OCI-LY1 (cell line): ENCODE measurements around the gene LSP1.

Source experiments
- H2AFZ ChIP-seq: fragments of 200-600 bp; sonication (generic), shearing (Covaris generic); 2 replicates; pipeline ENCODE4 v1.6.0; 2014; ENCODE audit warnings: antibody characterized with exemption, mild to moderate bottlenecking, low read length
- H3F3A ChIP-seq: fragments of 200-600 bp; sonication (generic), shearing (Covaris generic); 2 replicates; pipeline ENCODE4 v1.6.0; 2014; ENCODE audit warnings: mild to moderate bottlenecking, antibody characterized with exemption, low read length, moderate library complexity; ENCODE audit not compliant: insufficient read depth
- H3K27ac ChIP-seq: fragments of 200-600 bp; sonication (generic); 2 replicates; pipeline ENCODE4 v1.5.1; 2014; ENCODE audit warnings: low read length, mixed run types, mild to moderate bottlenecking, low read depth; ENCODE audit not compliant: poor library complexity, severe bottlenecking
- H3K27me3 ChIP-seq: fragments of 200-600 bp; sonication (generic); 2 replicates; pipeline ENCODE4 v1.6.0; 2014; ENCODE audit warnings: antibody characterized with exemption, mild to moderate bottlenecking, low read length, moderate library complexity; ENCODE audit not compliant: insufficient read depth
- H3K36me3 ChIP-seq: fragments of 200-600 bp; sonication (generic); 2 replicates; pipeline ENCODE4 v1.6.1; 2014; ENCODE audit warnings: mild to moderate bottlenecking, antibody characterized with exemption, low read length, moderate library complexity, mixed read lengths; ENCODE audit not compliant: insufficient read depth
- H3K4me1 ChIP-seq: fragments of 200-600 bp; sonication (generic); 2 replicates; pipeline ENCODE4 v1.5.1; 2014; ENCODE audit warnings: mild to moderate bottlenecking, low read length, moderate library complexity; ENCODE audit not compliant: insufficient read depth, severe bottlenecking
- H3K4me2 ChIP-seq: fragments of 200-600 bp; sonication (generic), shearing (Covaris generic); 2 replicates; pipeline ENCODE4 v1.6.1; 2014; ENCODE audit warnings: low read length
- H3K4me3 ChIP-seq: fragments of 200-600 bp; sonication (generic); 2 replicates; pipeline ENCODE4 v1.5.1; 2014; ENCODE audit warnings: low read length, low read depth, mild to moderate bottlenecking, mixed read lengths; ENCODE audit not compliant: poor library complexity, severe bottlenecking
- H3K79me2 ChIP-seq: fragments of 200-600 bp; shearing (Covaris generic); 2 replicates; pipeline ENCODE4 v1.6.1; 2016; ENCODE audit warnings: mixed run types, low read length, mixed read lengths; ENCODE audit not compliant: insufficient read depth
- H3K9ac ChIP-seq: fragments of 200-600 bp; sonication (generic), shearing (Covaris generic); 2 replicates; pipeline ENCODE4 v1.6.1; 2014; ENCODE audit warnings: mild to moderate bottlenecking, low read length, mixed read lengths
- H3K9me2 ChIP-seq: fragments of 200-600 bp; sonication (generic), shearing (Covaris generic); 2 replicates; pipeline ENCODE4 v1.6.1; 2014; ENCODE audit warnings: low read depth, mild to moderate bottlenecking, low read length, mixed read lengths
- H3K9me3 ChIP-seq: fragments of 200-600 bp; shearing (Covaris generic); 2 replicates; pipeline ENCODE4 v1.6.1; 2014; ENCODE audit warnings: low read length, mixed read lengths
- H4K20me1 ChIP-seq: fragments of 200-600 bp; sonication (generic), shearing (Covaris generic); 2 replicates; pipeline ENCODE4 v1.6.0; 2016; ENCODE audit warnings: mild to moderate bottlenecking, low read length; ENCODE audit not compliant: insufficient read depth
- CTCF ChIP-seq: fragments of 200-600 bp; sonication (generic), shearing (Covaris generic); IDR thresholded peaks from 2 replicates; pipeline ENCODE4 v1.5.1; 2017; ENCODE audit warnings: mild to moderate bottlenecking, antibody characterized with exemption, low read length, moderate library complexity, mixed read lengths
- EZH2 ChIP-seq: fragments of 200-600 bp; sonication (generic), shearing (Covaris generic); IDR thresholded peaks from 2 replicates; pipeline ENCODE4 v1.8.0; 2017; ENCODE audit warnings: borderline replicate concordance, mixed run types, mild to moderate bottlenecking, antibody characterized with exemption, low read length, moderate library complexity, mixed read lengths

Gene LSP1

GRCh38 chr11:1825039-1825740, 27.7 kb upstream of the LSP1 start:
- no peaks in the 10 kb centered on the region for H3F3A ChIP-seq
- no peak overlapping the region for H3K4me2 ChIP-seq
- H3K9ac ChIP-seq = no peak overlapping the region
- no peaks in the 10 kb centered on the region for H3K79me2 ChIP-seq
- no peak overlapping the region for H2AFZ ChIP-seq
- no peak overlapping the region for H3K4me3 ChIP-seq
- no peaks in the 10 kb centered on the region for H4K20me1 ChIP-seq
- no peaks in the 10 kb centered on the region for H3K36me3 ChIP-seq
- no peaks in the 10 kb centered on the region; the same call in 1 of the 2 replicates for H3K27me3 ChIP-seq
- H3K4me1 ChIP-seq = no peaks in the 10 kb centered on the region
- H3K9me3 ChIP-seq = no peaks in the 10 kb centered on the region
- H3K9me2 ChIP-seq = no peaks in the 10 kb centered on the region
- H3K27ac ChIP-seq = no peak overlapping the region
- TF ChIP-seq EZH2 = no peak
- TF ChIP-seq CTCF = peak; percentile 66

GRCh38 chr11:1825785-1826451, 27.0 kb upstream of the LSP1 start:
- H3K9ac ChIP-seq = no peak overlapping the region
- H3F3A ChIP-seq = no peaks in the 10 kb centered on the region
- H3K4me2 ChIP-seq = no peak overlapping the region
- no peaks in the 10 kb centered on the region for H3K36me3 ChIP-seq
- no peaks in the 10 kb centered on the region for H4K20me1 ChIP-seq
- H3K27me3 ChIP-seq = no peaks in the 10 kb centered on the region; the same call in 1 of the 2 replicates
- no peak for TF ChIP-seq CTCF
- TF ChIP-seq EZH2 = no peak
- H3K9me2 ChIP-seq = no peaks in the 10 kb centered on the region
- no peaks in the 10 kb centered on the region for H3K79me2 ChIP-seq
- H3K9me3 ChIP-seq = no peaks in the 10 kb centered on the region
- H2AFZ ChIP-seq = no peak overlapping the region
- H3K27ac ChIP-seq = no peak overlapping the region
- H3K4me1 ChIP-seq = no peaks in the 10 kb centered on the region
- no peak overlapping the region for H3K4me3 ChIP-seq

- Histone ChIP-seq H3K27ac (no peak overlapping the region), H4K20me1 (no peaks in the 10 kb centered on the region), H2AFZ (no peak overlapping the region), H3K9ac (no peak overlapping the region), H3K9me2 (no peaks in the 10 kb centered on the region), H3K9me3 (no peaks in the 10 kb centered on the region), H3K27me3 (no peaks in the 10 kb centered on the region; the same call in 1 of the 2 replicates), H3K4me1 (no peaks in the 10 kb centered on the region), H3K4me2 (no peak overlapping the region), H3K4me3 (no peak overlapping the region), H3F3A (no peaks in the 10 kb centered on the region), H3K79me2 (no peaks in the 10 kb centered on the region), H3K36me3 (no peaks in the 10 kb centered on the region)
- no peak for TF ChIP-seq EZH2
- peak; percentile 26; the same call in 1 of the 2 replicates for TF ChIP-seq CTCF
Observed at GRCh38 chr11:1826552-1827094, 26.3 kb upstream of the LSP1 start.
